Neuron (in vitro differentiated cells): Measurements from ENCODE around the gene DDX42.

Experiments
- H2AFZ ChIP-seq: one replicate; pipeline ENCODE4 v1.6.1; 2013; ENCODE audit warnings: low read depth, mild to moderate bottlenecking, inconsistent platforms, low read length, moderate library complexity
- H3K27me3 ChIP-seq: one replicate; pipeline ENCODE4 v1.6.1; 2013; ENCODE audit warnings: low read length; ENCODE audit not compliant: insufficient read depth
- H3K36me3 ChIP-seq: one replicate; pipeline ENCODE4 v1.6.1; 2013; ENCODE audit warnings: low read length; ENCODE audit not compliant: insufficient read depth
- H3K4me1 ChIP-seq: one replicate; pipeline ENCODE4 v1.6.1; 2013; ENCODE audit warnings: low read length; ENCODE audit not compliant: insufficient read depth
- H3K4me3 ChIP-seq: 2 replicates; pipeline ENCODE4 v1.5.1; 2013; ENCODE audit warnings: mild to moderate bottlenecking, low read length, moderate library complexity
- H3K9me3 ChIP-seq: one replicate; pipeline ENCODE4 v1.6.1; 2013; ENCODE audit warnings: low read length

The DDX42 gene

GRCh38 chr17:63774141-63774968 lies at the start of gene DDX42:
DDX42 (plus strand) TSS chr17:63774170; CDS start chr17:63787050, 12,880 bp downstream.
- Histone ChIP-seq H3K27me3 (no peaks in the 10 kb centered on the region), H3K36me3 (peaks cover 29% of the 10 kb centered on the region), H3K9me3 (no peaks in the 10 kb centered on the region), H3K4me3 (peak within 1 kb of the TSS; percentile 87), H3K4me1 (peaks cover 17% of the 10 kb centered on the region), H2AFZ (peak within 1 kb of the TSS; percentile 50)

- Histone ChIP-seq H3K36me3 (peaks cover 8% of the 10 kb centered on the region), H3K9me3 (no peaks in the 10 kb centered on the region), H2AFZ (no peak overlapping the region), H3K4me1 (peaks cover 7% of the 10 kb centered on the region), H3K27me3 (no peaks in the 10 kb centered on the region), H3K4me3 (no peak overlapping the region)
Observed at GRCh38 chr17:63735691-63736090, 38.3 kb upstream of the DDX42 start.

GRCh38 chr17:63740464-63741142 lies 33.4 kb upstream of the DDX42 start:
- Histone ChIP-seq H3K4me1 (peaks cover 8% of the 10 kb centered on the region), H2AFZ (peak overlapping the region; percentile 69), H3K36me3 (peaks cover 6% of the 10 kb centered on the region), H3K27me3 (no peaks in the 10 kb centered on the region), H3K4me3 (peak overlapping the region; percentile 95), H3K9me3 (no peaks in the 10 kb centered on the region)

- Histone ChIP-seq H2AFZ (peak overlapping the region; percentile 69), H3K36me3 (peaks cover 11% of the 10 kb centered on the region), H3K27me3 (no peaks in the 10 kb centered on the region), H3K9me3 (no peaks in the 10 kb centered on the region), H3K4me1 (peaks cover 8% of the 10 kb centered on the region), H3K4me3 (peak overlapping the region; percentile 95)
Observed at GRCh38 chr17:63741143-63741407, 32.9 kb upstream of the DDX42 start.

- Histone ChIP-seq H3K4me3 (peak within 1 kb of the TSS; percentile 95), H3K27me3 (no peaks in the 10 kb centered on the region)
Observed at GRCh38 chr17:63741408-63742173, 32.4 kb upstream of the DDX42 start, which contains the start of gene STRADA. STRADA (minus strand) TSS chr17:63741799; CDS start chr17:63728369, 13,430 bp downstream.

GRCh38 chr17:63751806-63752205 lies 22.2 kb upstream of the DDX42 start:
- peaks cover 68% of the 10 kb centered on the region for H3K36me3 ChIP-seq
- no peaks in the 10 kb centered on the region for H3K27me3 ChIP-seq
- no peaks in the 10 kb centered on the region for H3K9me3 ChIP-seq
- H3K4me3 ChIP-seq = no peak overlapping the region
- H3K4me1 ChIP-seq = no peaks in the 10 kb centered on the region
- H2AFZ ChIP-seq = no peak overlapping the region

More at GRCh38 chr17:63741408-63742173, 32.4 kb upstream of the DDX42 start, which contains the start of gene STRADA:
- Histone ChIP-seq H3K4me1 (peaks cover 8% of the 10 kb centered on the region), H3K9me3 (no peaks in the 10 kb centered on the region), H2AFZ (peak within 1 kb of the TSS; percentile 88), H3K36me3 (peaks cover 15% of the 10 kb centered on the region)

- H3K4me1 ChIP-seq = no peaks in the 10 kb centered on the region
- no peaks in the 10 kb centered on the region for H3K27me3 ChIP-seq
- H2AFZ ChIP-seq = no peak overlapping the region
- peaks cover 66% of the 10 kb centered on the region for H3K36me3 ChIP-seq
- no peak overlapping the region for H3K4me3 ChIP-seq
- no peaks in the 10 kb centered on the region for H3K9me3 ChIP-seq
Observed at GRCh38 chr17:63752707-63753106, 21.3 kb upstream of the DDX42 start.

- Histone ChIP-seq H2AFZ (no peak overlapping the region), H3K36me3 (peaks cover 71% of the 10 kb centered on the region), H3K4me3 (no peak overlapping the region), H3K27me3 (no peaks in the 10 kb centered on the region), H3K9me3 (no peaks in the 10 kb centered on the region), H3K4me1 (no peaks in the 10 kb centered on the region)
Observed at GRCh38 chr17:63753215-63753614, 20.8 kb upstream of the DDX42 start.

- H3K27me3 ChIP-seq = no peaks in the 10 kb centered on the region
- H3K9me3 ChIP-seq = no peaks in the 10 kb centered on the region
- H3K36me3 ChIP-seq = peaks cover 74% of the 10 kb centered on the region
- no peak overlapping the region for H2AFZ ChIP-seq
- H3K4me1 ChIP-seq = no peaks in the 10 kb centered on the region
- H3K4me3 ChIP-seq = no peak overlapping the region
Observed at GRCh38 chr17:63754046-63754445, 19.9 kb upstream of the DDX42 start.

GRCh38 chr17:63758428-63758827 lies 15.5 kb upstream of the DDX42 start:
- no peak overlapping the region for H2AFZ ChIP-seq
- no peaks in the 10 kb centered on the region for H3K4me1 ChIP-seq
- H3K27me3 ChIP-seq = no peaks in the 10 kb centered on the region
- no peak overlapping the region for H3K4me3 ChIP-seq
- no peaks in the 10 kb centered on the region for H3K9me3 ChIP-seq
- H3K36me3 ChIP-seq = peaks cover 75% of the 10 kb centered on the region

GRCh38 chr17:63760771-63761539 lies 13.0 kb upstream of the DDX42 start:
- Histone ChIP-seq H3K4me1 (no peaks in the 10 kb centered on the region), H3K4me3 (no peak overlapping the region), H3K9me3 (no peaks in the 10 kb centered on the region), H3K36me3 (peaks cover 75% of the 10 kb centered on the region), H3K27me3 (no peaks in the 10 kb centered on the region), H2AFZ (no peak overlapping the region)

- Histone ChIP-seq H3K4me3 (no peak overlapping the region), H3K36me3 (peaks cover 62% of the 10 kb centered on the region), H3K27me3 (no peaks in the 10 kb centered on the region), H3K9me3 (no peaks in the 10 kb centered on the region), H2AFZ (no peak overlapping the region), H3K4me1 (no peaks in the 10 kb centered on the region)
Observed at GRCh38 chr17:63762161-63763078, 11.6 kb upstream of the DDX42 start.
